Gastroesophageal sphincter (tissue), 4 donors: ENCODE measurements around the gene TRDN. TPM values are rescaled to one million over a fixed set of nuclear protein-coding genes. Genes with fewer than 3 reads are reported as not detected.

Experiments used
- ATAC-seq: fragments of 150-250 bp; one replicate; pipeline ENCODE4 v1.9.1; 2016; ENCODE audit warnings: mild to moderate bottlenecking, moderate library complexity
- H3K27ac ChIP-seq, 4 donors: fragments of 200-600 bp; sonication (generic) in 3 of 4; 1 replicate in 3 of 4; 2 replicates in 1 of 4; pipeline ENCODE4 v1.5.1; 2016 to 2019
- H3K27me3 ChIP-seq: fragments of 200-600 bp; sonication (generic); one replicate; pipeline ENCODE4 v1.5.1; 2019
- H3K36me3 ChIP-seq, 2 donors: fragments of 200-600 bp; sonication (generic); one replicate each; pipeline ENCODE4 v1.5.1; 2019; ENCODE audit warnings: control low read depth in 1 of 2
- H3K4me1 ChIP-seq, 3 donors: fragments of 200-600 bp; sonication (generic); 1 replicate in 2 of 3; 2 replicates in 1 of 3; pipeline ENCODE4 v1.5.1; 2016 to 2019; ENCODE audit warnings: control low read depth in 2 of 3
- H3K4me3 ChIP-seq, 2 donors: fragments of 200-600 bp; sonication (generic); one replicate each; pipeline ENCODE4 v1.5.1; 2019; ENCODE audit warnings: mild to moderate bottlenecking in 1 of 2, moderate library complexity in 1 of 2
- H3K9me3 ChIP-seq, 3 donors: fragments of 200-600 bp; sonication (generic); one replicate each; pipeline ENCODE4 v1.5.1; 2017 to 2019; ENCODE audit warnings: control low read depth in 2 of 3
- EP300 ChIP-seq: sonication (generic); formaldehyde crosslinking; IDR thresholded peaks from one replicate; pipeline ENCODE4 v1.6.1; 2017; ENCODE audit warnings: antibody characterized with exemption, mild to moderate bottlenecking
- POLR2A ChIP-seq, 2 donors: fragments of 450-650 bp; IDR thresholded peaks; one replicate each; pipeline ENCODE4 v1.6.1; 2017; ENCODE audit warnings: antibody characterized with exemption in 2 of 2, mild to moderate bottlenecking in 2 of 2, moderate library complexity in 1 of 2
- POLR2AphosphoS5 ChIP-seq: sonication (generic); formaldehyde crosslinking; IDR thresholded peaks from one replicate; pipeline ENCODE4 v1.6.1; 2017; ENCODE audit warnings: antibody characterized with exemption
- WGBS, 2 donors: methylation state at CpG; one replicate each; pipeline ENCODE4 v1.1.5; 2018; ENCODE audit warnings: low coverage in 1 of 2; 5-methylcytosine and 5-hydroxymethylcytosine counted together
- total RNA-seq, 4 donors: library from RNA; depleted of rRNA; stranded (reverse); fragments of >200 nt; gene quantifications; one replicate each; pipeline ENCODE4 v1.1.0, GENCODE V29; 2016
- TF ChIP-seq, protein P1 (sequence below), 4 experiments: fragments of 200-600 bp in 2 of 4; fragments of 450-650 bp in 2 of 4; sonication (generic) in 1 of 4; IDR thresholded peaks; one replicate each; pipeline ENCODE4 v1.5.1; 2017 to 2019; ENCODE audit warnings: antibody characterized with exemption in 4 of 4, mild to moderate bottlenecking in 2 of 4, moderate library complexity in 2 of 4

Gene TRDN
- total RNA-seq, 4 donors from 2014 or later, result not detected

DNA sequence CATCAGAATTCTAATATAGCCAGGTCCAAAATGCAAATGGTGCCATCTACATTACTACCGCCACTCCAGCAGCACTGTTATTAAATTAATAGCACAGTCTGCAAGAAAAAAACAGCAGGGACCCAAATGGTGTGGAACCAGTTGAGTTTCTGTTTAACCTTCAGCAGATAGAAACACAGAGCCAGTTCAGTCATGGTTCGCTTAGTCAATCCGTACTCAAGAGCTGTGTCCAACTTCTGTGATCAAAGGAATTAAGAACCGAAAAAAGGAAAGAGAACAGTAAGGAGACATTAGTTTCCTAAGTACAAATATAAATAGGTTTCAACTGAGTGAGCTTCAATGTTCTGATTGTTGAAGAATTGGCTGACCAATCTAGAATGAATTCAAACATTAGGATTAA lies 107.7 kb downstream of the TRDN start:
- ATAC-seq, result no peak
- WGBS, 2 donors, result 83 to 88% methylated on average over 4 of the region's 4 CpGs
- Histone ChIP-seq H3K27ac (no peak overlapping the region), H3K36me3 (no peaks in the 10 kb centered on the region), H3K4me3 (no peak overlapping the region), H3K9me3 (no peaks in the 10 kb centered on the region), H3K4me1 (no peaks in the 10 kb centered on the region), H3K27me3 (no peaks in the 10 kb centered on the region)
- TF ChIP-seq, protein P1, sequence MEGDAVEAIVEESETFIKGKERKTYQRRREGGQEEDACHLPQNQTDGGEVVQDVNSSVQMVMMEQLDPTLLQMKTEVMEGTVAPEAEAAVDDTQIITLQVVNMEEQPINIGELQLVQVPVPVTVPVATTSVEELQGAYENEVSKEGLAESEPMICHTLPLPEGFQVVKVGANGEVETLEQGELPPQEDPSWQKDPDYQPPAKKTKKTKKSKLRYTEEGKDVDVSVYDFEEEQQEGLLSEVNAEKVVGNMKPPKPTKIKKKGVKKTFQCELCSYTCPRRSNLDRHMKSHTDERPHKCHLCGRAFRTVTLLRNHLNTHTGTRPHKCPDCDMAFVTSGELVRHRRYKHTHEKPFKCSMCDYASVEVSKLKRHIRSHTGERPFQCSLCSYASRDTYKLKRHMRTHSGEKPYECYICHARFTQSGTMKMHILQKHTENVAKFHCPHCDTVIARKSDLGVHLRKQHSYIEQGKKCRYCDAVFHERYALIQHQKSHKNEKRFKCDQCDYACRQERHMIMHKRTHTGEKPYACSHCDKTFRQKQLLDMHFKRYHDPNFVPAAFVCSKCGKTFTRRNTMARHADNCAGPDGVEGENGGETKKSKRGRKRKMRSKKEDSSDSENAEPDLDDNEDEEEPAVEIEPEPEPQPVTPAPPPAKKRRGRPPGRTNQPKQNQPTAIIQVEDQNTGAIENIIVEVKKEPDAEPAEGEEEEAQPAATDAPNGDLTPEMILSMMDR (IDR thresholded peaks at IDR 0.05), result no peak
- TF ChIP-seq EP300 (no peak), POLR2A (IDR thresholded peaks at IDR 0.05) (no peak), POLR2AphosphoS5 (no peak)

DNA sequence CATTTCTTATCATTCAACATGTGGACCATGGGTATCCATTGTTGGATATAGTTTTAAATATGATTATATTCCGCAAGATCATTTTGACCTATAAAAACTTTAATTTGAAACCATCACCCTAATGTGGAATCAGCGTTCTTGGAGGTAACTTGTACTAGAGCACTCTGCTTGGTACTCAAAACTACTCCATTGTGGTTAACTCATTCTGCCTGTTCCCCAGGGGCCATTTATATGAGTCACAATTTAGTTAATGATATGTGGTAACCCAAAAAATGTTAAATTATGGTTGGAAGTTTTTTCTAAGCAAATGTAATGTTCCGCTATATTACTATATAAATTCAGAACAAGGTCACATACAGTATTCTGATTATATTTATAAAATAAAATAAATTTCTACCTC lies 109.3 kb downstream of the TRDN start:
- H3K4me1 ChIP-seq, result no peaks in the 10 kb centered on the region
- 92 to 94% methylated on average over 2 to 3 of the region's 3 CpGs for WGBS, 2 donors
- no peaks in the 10 kb centered on the region for H3K27me3 ChIP-seq
- no peak for ATAC-seq
- H3K4me3 ChIP-seq, result no peak overlapping the region
- H3K9me3 ChIP-seq, result no peaks in the 10 kb centered on the region
- no peaks in the 10 kb centered on the region for H3K36me3 ChIP-seq
- no peak for TF ChIP-seq POLR2AphosphoS5
- TF ChIP-seq, protein P1 (IDR thresholded peaks at IDR 0.05), result no peak
- no peak for TF ChIP-seq EP300
- no peak for TF ChIP-seq POLR2A (IDR thresholded peaks at IDR 0.05)
- no peak overlapping the region for H3K27ac ChIP-seq

DNA sequence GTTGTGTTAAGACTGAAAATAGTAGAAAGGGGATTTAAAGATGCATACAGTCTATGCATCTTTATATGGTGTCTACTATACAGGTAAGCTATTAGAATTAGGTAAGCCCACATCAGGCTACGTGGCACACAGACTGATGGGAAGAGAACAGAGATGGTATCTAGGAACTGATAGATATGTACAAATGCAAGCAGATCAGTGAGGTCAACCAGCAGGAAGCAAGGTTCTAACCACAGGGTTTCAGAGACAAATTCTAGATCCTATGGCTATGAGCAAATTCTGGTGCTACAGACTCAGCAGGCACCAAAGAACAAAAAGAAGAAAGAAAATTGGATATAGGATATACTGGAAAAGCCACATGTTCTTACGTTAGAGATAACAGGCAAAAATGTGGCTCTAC lies 110.6 kb downstream of the TRDN start:
- no peak overlapping the region for H3K4me3 ChIP-seq
- TF ChIP-seq, protein P1 (IDR thresholded peaks at IDR 0.05), result no peak
- TF ChIP-seq POLR2A (IDR thresholded peaks at IDR 0.05), result no peak
- no peaks in the 10 kb centered on the region for H3K9me3 ChIP-seq
- no peak overlapping the region for H3K27ac ChIP-seq
- ATAC-seq, result no peak
- H3K27me3 ChIP-seq, result no peaks in the 10 kb centered on the region
- H3K36me3 ChIP-seq, result no peaks in the 10 kb centered on the region
- H3K4me1 ChIP-seq, result no peaks in the 10 kb centered on the region
- WGBS, 2 donors, result 66 to 75% methylated on average over 1 to 2 of the region's 2 CpGs

- Histone ChIP-seq H3K9me3 (no peaks in the 10 kb centered on the region), H3K27ac (no peak overlapping the region), H3K4me3 (no peak overlapping the region), H3K27me3 (no peaks in the 10 kb centered on the region), H3K36me3 (no peaks in the 10 kb centered on the region), H3K4me1 (no peaks in the 10 kb centered on the region)
- no peak for TF ChIP-seq POLR2A (IDR thresholded peaks at IDR 0.05)
- no peak for TF ChIP-seq POLR2AphosphoS5
- no peak for TF ChIP-seq EP300
- TF ChIP-seq, protein P1 (IDR thresholded peaks at IDR 0.05), result no peak
- ATAC-seq, result no peak
- WGBS, 2 donors, result 81 to 83% methylated on average over 1 of the region's 1 CpG
Measured at GRCh38 chr6:123524781-123525180, 112.0 kb downstream of the TRDN start.

DNA sequence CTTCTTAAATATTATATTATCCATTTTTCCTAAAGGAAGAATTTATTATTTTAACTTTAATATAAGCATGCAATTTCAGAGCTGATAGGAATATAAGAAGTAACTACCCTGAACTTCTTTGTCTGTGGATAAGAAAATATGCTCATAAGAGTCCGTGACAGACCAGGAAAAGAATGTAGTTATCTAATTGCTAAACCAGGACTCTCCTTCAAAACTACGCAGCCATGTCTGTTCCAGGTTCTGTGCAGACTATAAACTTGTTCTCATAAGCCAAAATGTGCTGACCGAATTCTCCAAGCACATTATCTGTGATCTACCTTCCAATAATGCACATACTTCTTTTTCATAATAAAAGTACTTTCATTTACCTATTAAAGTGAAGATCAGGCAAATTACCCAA lies 116.5 kb downstream of the TRDN start:
- Histone ChIP-seq H3K9me3 (no peaks in the 10 kb centered on the region), H3K27me3 (no peaks in the 10 kb centered on the region), H3K27ac (no peak overlapping the region), H3K4me3 (no peak overlapping the region), H3K4me1 (no peaks in the 10 kb centered on the region), H3K36me3 (no peaks in the 10 kb centered on the region)
- no peak for ATAC-seq
- 65 to 79% methylated on average over 3 of the region's 3 CpGs for WGBS, 2 donors
- TF ChIP-seq EP300 (no peak), POLR2A (IDR thresholded peaks at IDR 0.05) (no peak), POLR2AphosphoS5 (no peak)
- TF ChIP-seq, protein P1 (IDR thresholded peaks at IDR 0.05), result no peak
